ENCODE data around the gene SFMBT2.
"Not testable (repeated sequence)": the region's sequence is repeated elsewhere in the genome, so short reads cannot be mapped to it uniquely, and the experiment has no call there.

The SFMBT2 gene

DNA sequence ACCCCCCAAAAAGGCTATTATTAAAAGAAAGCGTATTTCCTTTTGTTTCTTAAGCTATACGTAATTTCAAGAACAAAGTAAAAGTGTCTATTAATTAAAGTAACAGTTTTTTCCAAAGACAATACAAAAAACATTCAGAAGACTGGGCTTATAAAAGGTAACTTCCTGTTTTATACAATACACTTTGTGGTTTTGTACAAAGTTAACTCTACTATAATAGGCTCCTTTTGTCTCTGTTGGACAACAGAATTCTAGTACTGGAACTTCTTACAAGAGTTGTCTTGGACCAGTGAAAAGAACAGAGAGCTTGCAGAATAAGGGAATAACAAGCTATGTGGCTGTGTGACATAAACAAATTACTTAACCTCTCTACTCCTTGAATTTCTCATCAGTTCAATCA lies 21.5 kb downstream of the SFMBT2 start:
- H3K36me3 ChIP-seq (ENCODE audit: insufficient read depth, low read length) = no peaks in the 10 kb centered on the region
- no peaks in the 10 kb centered on the region for H3K9me3 ChIP-seq (ENCODE audit: low read depth, low read length)
- TF ChIP-seq FOXP2 (optimal IDR thresholded peaks at IDR 0.05; ENCODE audit: control extremely low read depth, extremely low read length, insufficient read depth) = no peak
- DNase-seq (ENCODE audit: low read depth, low spot score) = no peak
- H3K27ac ChIP-seq = no peak overlapping the region
- no peak overlapping the region for H3K4me3 ChIP-seq
- no peak overlapping the region for H3K9ac ChIP-seq (ENCODE audit: insufficient read length)

DNA sequence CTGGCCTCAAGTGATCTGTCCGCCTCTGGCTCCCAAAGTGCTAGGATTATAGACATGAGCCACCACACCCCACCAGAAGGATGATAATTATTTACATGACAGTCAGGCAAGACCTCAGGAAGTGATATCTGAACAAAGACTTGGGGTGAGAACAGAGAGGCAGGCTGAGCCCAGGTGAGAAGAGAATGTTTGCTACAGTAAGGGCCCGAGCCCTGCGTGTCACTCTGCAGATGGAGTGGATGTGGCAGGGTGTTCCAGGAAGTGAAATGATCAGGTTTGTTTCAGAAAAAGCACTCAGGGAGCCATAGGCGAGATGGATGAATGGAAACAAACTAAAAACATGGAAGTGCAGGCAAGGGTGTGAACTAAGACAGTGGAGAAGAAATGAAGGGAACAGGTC lies 22.2 kb downstream of the SFMBT2 start:
- no peak for TF ChIP-seq FOXP2 (optimal IDR thresholded peaks at IDR 0.05; ENCODE audit: control extremely low read depth, extremely low read length, insufficient read depth)
- TF ChIP-seq POLR2AphosphoS5 (IDR thresholded peaks at IDR 0.05; ENCODE audit: borderline replicate concordance, low read depth, low read length) = no peak
- no peak for TF ChIP-seq EZH2 (IDR thresholded peaks at IDR 0.05)
- no peak for DNase-seq (ENCODE audit: low read depth, low spot score)
- H3K9me3 ChIP-seq (ENCODE audit: low read depth, low read length) = no peaks in the 10 kb centered on the region
- no peak overlapping the region for H3K9ac ChIP-seq (ENCODE audit: insufficient read length)
- H3K4me3 ChIP-seq = no peak overlapping the region
- H3K27ac ChIP-seq = no peak overlapping the region
- H3K36me3 ChIP-seq (ENCODE audit: insufficient read depth, low read length) = no peaks in the 10 kb centered on the region

DNA sequence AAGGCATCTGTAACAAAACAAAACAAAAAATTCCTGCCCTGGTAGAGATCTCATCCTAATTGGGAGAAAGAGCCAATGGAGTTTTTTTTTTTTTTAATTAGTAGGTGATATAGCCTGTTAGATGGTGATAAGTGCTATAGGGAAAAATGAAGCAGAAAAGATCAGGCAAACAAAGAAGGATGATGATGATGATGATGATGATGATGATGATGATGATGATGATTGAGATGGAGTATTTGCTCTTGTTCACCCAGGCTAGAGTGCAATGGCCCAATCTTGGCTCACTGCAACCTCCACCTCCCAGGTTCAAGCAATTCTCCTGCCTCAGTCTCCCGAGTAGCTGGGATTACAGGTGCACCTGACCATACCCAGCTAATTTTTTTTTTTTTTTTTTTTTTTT lies 22.7 kb downstream of the SFMBT2 start:
- DNase-seq (ENCODE audit: low read depth, low spot score); H3K27ac ChIP-seq; H3K36me3 ChIP-seq (ENCODE audit: insufficient read depth, low read length); H3K4me3 ChIP-seq; H3K9ac ChIP-seq (ENCODE audit: insufficient read length); H3K9me3 ChIP-seq (ENCODE audit: low read depth, low read length): not testable (repeated sequence)

DNA sequence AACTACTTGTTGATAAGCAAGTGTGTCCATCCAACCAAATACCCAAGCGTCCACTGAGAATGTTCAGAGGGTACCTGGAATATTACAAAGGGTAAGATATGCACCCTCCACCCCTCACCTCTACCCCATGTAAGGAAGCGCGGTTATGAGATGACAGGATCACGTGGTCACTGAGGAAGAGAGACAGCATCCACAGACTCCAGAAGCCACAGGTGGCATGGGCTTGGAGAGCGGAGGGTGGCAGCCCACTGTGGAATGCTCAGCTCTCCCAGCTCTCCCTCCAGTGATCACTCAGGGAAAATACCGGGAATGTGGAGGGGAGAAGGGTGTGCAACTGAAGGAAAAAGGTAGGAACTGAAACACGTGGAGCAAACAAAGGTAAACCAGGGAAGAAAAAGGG lies 25.7 kb downstream of the SFMBT2 start:
- DNase-seq (ENCODE audit: low read depth, low spot score) = no peak
- Histone ChIP-seq H3K36me3 (ENCODE audit: insufficient read depth, low read length) (no peaks in the 10 kb centered on the region), H3K27ac (no peak overlapping the region), H3K4me3 (no peak overlapping the region), H3K9me3 (ENCODE audit: low read depth, low read length) (no peaks in the 10 kb centered on the region), H3K9ac (ENCODE audit: insufficient read length) (no peak overlapping the region)
- TF ChIP-seq EZH2 (IDR thresholded peaks at IDR 0.05) (no peak), POLR2AphosphoS5 (IDR thresholded peaks at IDR 0.05; ENCODE audit: borderline replicate concordance, low read depth, low read length) (no peak), FOXP2 (optimal IDR thresholded peaks at IDR 0.05; ENCODE audit: control extremely low read depth, extremely low read length, insufficient read depth) (no peak)

DNA sequence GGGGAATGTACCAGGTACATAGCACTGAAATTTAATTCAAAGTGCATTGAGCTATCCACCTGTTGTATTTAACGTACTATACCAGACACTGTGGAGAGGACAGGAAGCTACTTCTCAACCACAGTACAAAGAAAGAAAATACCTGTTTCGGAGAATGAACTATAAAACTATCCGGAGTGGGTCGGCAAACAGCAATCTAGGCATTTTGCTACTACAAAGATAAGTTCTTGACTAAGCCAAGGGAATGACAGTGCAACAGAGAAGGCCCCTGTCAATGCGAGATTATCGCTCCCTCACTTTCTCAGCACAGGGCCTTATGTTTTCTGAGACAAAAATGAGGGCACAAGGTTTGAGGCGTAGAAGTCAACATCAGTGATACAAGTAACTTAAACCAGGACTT lies 27.4 kb downstream of the SFMBT2 start:
- H3K36me3 ChIP-seq (ENCODE audit: insufficient read depth, low read length) = no peaks in the 10 kb centered on the region

DNA sequence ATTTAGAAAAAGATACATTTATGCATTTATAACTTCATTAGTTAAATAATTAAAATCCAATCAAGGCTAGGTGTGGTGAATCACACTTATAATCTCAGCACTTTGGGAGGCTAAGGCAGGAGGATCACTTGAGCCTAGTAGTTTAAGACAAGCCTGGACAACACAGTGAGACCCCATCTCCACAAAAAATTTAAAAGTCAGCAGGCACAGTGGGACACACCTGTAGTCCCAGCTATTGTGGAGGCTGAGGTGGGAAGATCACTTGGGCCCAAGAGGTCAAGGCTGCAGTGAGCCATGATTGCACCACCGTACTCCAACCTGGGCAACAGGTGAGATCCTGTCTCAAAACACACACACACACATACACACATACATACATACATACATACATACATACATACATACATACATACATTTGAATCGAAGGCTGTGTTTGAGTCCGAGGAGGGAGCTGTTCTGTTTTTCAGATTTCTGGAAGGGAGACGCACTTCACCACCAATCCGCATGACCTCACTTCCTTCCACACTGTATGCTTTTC lies 30.1 kb downstream of the SFMBT2 start:
- H3K27ac ChIP-seq = no peak overlapping the region
- no peaks in the 10 kb centered on the region for H3K9me3 ChIP-seq (ENCODE audit: low read depth, low read length)
- H3K9ac ChIP-seq (ENCODE audit: insufficient read length) = no peak overlapping the region
- no peak for DNase-seq (ENCODE audit: low read depth, low spot score)
- no peaks in the 10 kb centered on the region for H3K36me3 ChIP-seq (ENCODE audit: insufficient read depth, low read length)
- H3K4me3 ChIP-seq = no peak overlapping the region
- TF ChIP-seq POLR2AphosphoS5 (IDR thresholded peaks at IDR 0.05; ENCODE audit: borderline replicate concordance, low read depth, low read length) (no peak), FOXP2 (optimal IDR thresholded peaks at IDR 0.05; ENCODE audit: control extremely low read depth, extremely low read length, insufficient read depth) (no peak), EZH2 (IDR thresholded peaks at IDR 0.05) (no peak)

More for the DNA sequence above, 27.4 kb downstream of the SFMBT2 start:
- H3K4me3 ChIP-seq = no peak overlapping the region
- no peak overlapping the region for H3K27ac ChIP-seq
- no peak for DNase-seq (ENCODE audit: low read depth, low spot score)
- no peak for TF ChIP-seq POLR2AphosphoS5 (IDR thresholded peaks at IDR 0.05; ENCODE audit: borderline replicate concordance, low read depth, low read length)
- no peak for TF ChIP-seq FOXP2 (optimal IDR thresholded peaks at IDR 0.05; ENCODE audit: control extremely low read depth, extremely low read length, insufficient read depth)
- no peak for TF ChIP-seq EZH2 (IDR thresholded peaks at IDR 0.05)
- no peaks in the 10 kb centered on the region for H3K9me3 ChIP-seq (ENCODE audit: low read depth, low read length)
- no peak overlapping the region for H3K9ac ChIP-seq (ENCODE audit: insufficient read length)

DNA sequence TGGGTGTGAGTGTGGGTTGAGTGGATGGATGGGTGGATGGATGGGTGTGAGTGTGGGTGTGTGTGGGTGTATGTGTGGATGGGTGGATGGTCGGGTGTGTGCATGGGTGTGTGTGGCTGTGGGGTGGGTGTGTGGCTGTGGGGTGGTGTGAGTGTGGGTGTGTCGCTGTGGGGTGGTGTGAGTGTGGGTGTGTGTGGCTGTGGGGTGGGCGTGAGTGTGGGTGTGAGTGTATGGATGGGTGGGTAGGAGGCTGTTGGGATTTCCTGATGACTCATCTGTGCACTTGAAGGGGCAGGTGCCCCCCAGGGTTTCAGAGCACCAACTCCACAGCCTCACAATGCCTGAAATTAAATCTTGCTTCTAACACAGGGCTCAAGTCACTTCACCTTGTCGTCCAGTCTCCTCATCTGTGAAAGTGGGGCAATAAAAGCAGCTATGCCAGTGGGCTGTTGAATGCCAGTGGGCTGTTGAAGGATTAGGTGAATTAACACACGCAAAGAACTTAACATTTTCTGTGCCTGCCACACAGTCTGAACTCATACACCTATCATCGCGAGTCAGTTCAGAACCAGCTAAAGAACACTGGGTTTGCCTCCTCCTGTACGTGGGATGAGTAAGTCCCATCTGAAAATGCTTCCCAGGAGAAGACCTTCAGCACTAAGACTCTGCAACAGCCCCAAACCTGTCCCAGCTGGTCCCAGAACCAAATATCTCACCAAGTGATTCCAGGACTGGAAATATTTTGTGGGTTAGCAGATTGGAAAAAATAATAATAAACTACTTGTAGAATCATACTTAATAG lies 32.0 kb downstream of the SFMBT2 start:
- DNase-seq (ENCODE audit: low read depth, low spot score) = no peak
- Histone ChIP-seq H3K9me3 (ENCODE audit: low read depth, low read length) (no peaks in the 10 kb centered on the region), H3K4me3 (no peak overlapping the region), H3K36me3 (ENCODE audit: insufficient read depth, low read length) (no peaks in the 10 kb centered on the region), H3K9ac (ENCODE audit: insufficient read length) (no peak overlapping the region), H3K27ac (no peak overlapping the region)
- TF ChIP-seq POLR2AphosphoS5 (IDR thresholded peaks at IDR 0.05; ENCODE audit: borderline replicate concordance, low read depth, low read length) = no peak
- TF ChIP-seq EZH2 (IDR thresholded peaks at IDR 0.05) = no peak
- TF ChIP-seq FOXP2 (optimal IDR thresholded peaks at IDR 0.05; ENCODE audit: control extremely low read depth, extremely low read length, insufficient read depth) = no peak

DNA sequence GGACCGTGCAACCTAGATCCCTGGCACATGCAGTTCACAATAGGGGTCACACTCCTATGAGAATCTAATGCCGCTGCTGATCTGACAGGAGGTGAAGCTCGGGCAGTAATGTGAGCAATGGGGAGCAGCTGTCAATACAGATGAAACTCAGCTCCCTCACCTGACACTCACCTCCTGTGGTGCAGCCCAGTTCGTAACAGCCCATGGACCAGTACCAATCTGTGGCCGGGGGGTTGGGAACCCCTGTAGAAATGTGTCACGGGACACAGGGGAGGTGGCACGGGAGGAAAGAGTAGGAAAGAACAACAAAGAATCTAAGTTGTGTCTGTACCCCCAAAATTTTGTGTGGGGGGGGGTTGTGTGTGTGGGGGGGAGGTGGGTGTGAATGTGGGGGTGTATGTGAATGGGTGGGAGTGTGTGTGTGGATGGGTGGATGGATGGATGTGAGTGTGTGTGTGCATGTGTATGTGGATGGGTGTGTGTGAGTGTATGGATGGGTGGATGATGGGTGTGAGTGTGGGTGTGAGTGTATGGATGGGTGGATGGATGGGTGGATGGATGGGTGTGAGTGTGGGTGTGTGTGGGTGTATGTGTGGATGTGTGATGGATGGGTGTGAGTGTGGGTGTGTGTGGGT lies 33.1 kb downstream of the SFMBT2 start:
- no peak for DNase-seq (ENCODE audit: low read depth, low spot score)
- Histone ChIP-seq H3K27ac (no peak overlapping the region), H3K9ac (ENCODE audit: insufficient read length) (no peak overlapping the region), H3K36me3 (ENCODE audit: insufficient read depth, low read length) (no peaks in the 10 kb centered on the region), H3K4me3 (no peak overlapping the region), H3K9me3 (ENCODE audit: low read depth, low read length) (no peaks in the 10 kb centered on the region)
- no peak for TF ChIP-seq FOXP2 (optimal IDR thresholded peaks at IDR 0.05; ENCODE audit: control extremely low read depth, extremely low read length, insufficient read depth)
- no peak for TF ChIP-seq EZH2 (IDR thresholded peaks at IDR 0.05)
- TF ChIP-seq POLR2AphosphoS5 (IDR thresholded peaks at IDR 0.05; ENCODE audit: borderline replicate concordance, low read depth, low read length) = no peak

Data from SK-N-MC (cell line).